Endodermal cell (in vitro differentiated cells): Measurements from ENCODE around the gene LYRM2. TPM values are rescaled to one million over a fixed set of nuclear protein-coding genes. Genes with fewer than 3 reads are reported as not detected.

ENCODE experiments used
- DNase-seq: peaks from one replicate; pipeline ENCODE4 v3.0.0-alpha.2; 2017
- H3K27ac ChIP-seq: 2 replicates; pipeline ENCODE4 v1.5.1; 2013; ENCODE audit warnings: mild to moderate bottlenecking, low read depth, low read length, moderate library complexity
- H3K27me3 ChIP-seq: 2 replicates; pipeline ENCODE4 v1.6.1; 2013; ENCODE audit warnings: mild to moderate bottlenecking, low read length, moderate library complexity; ENCODE audit not compliant: insufficient read depth, control insufficient read depth, poor library complexity, severe bottlenecking
- H3K36me3 ChIP-seq: 2 replicates; pipeline ENCODE4 v1.7.0; 2013; ENCODE audit warnings: mild to moderate bottlenecking, low read length, moderate library complexity; ENCODE audit not compliant: control insufficient read depth, insufficient read depth
- H3K4me1 ChIP-seq: one replicate; pipeline ENCODE4 v1.7.0; 2013; ENCODE audit warnings: low read length; ENCODE audit not compliant: control insufficient read depth, insufficient read depth
- H3K4me3 ChIP-seq: 2 replicates; pipeline ENCODE4 v1.5.1; 2013; ENCODE audit warnings: mild to moderate bottlenecking, low read length, moderate library complexity
- H3K9ac ChIP-seq: 2 replicates; pipeline ENCODE4 v1.6.1; 2013; ENCODE audit warnings: mild to moderate bottlenecking, low read length, moderate library complexity; ENCODE audit not compliant: poor library complexity, severe bottlenecking; ENCODE audit errors: extremely low read depth
- H3K9me3 ChIP-seq: 2 replicates; pipeline ENCODE4 v1.6.1; 2013; ENCODE audit warnings: mild to moderate bottlenecking, low read length, moderate library complexity; ENCODE audit not compliant: control insufficient read depth
- H3K27ac Mint-ChIP-seq: 2 replicates; pipeline ENCODE4 v1.8.0; 2020; ENCODE audit warnings: mixed read lengths
- H3K27me3 Mint-ChIP-seq: 2 replicates; pipeline ENCODE4 v1.8.0; 2021; ENCODE audit warnings: mild to moderate bottlenecking, mixed read lengths; ENCODE audit not compliant: insufficient read depth
- H3K36me3 Mint-ChIP-seq: 2 replicates; pipeline ENCODE4 v1.8.0; 2020; ENCODE audit warnings: low read depth, mixed read lengths
- H3K4me1 Mint-ChIP-seq: 2 replicates; pipeline ENCODE4 v1.8.0; 2020; ENCODE audit warnings: mixed read lengths
- H3K4me3 Mint-ChIP-seq: 2 replicates; pipeline ENCODE4 v1.8.0; 2020; ENCODE audit warnings: mild to moderate bottlenecking, moderate library complexity, mixed read lengths
- H3K9me3 Mint-ChIP-seq: 2 replicates; pipeline ENCODE4 v1.8.0; 2020; ENCODE audit warnings: mild to moderate bottlenecking, mixed read lengths
- CTCF ChIP-seq: fragments of 200-600 bp; sonication (generic); conservative IDR thresholded peaks from 2 replicates; pipeline ENCODE4 v1.5.0; 2021; ENCODE audit warnings: antibody characterized with exemption, mild to moderate bottlenecking
- WGBS, 2 experiments: methylation state at CpG; one replicate each; pipeline versions ENCODE4 v1.1.5 to v1.1.7; 2013; ENCODE audit warnings: missing lambda C conversion rate in 2 of 2, mixed read lengths in 1 of 2; ENCODE audit not compliant: insufficient coverage in 1 of 2, insufficient read length in 1 of 2; 5-methylcytosine and 5-hydroxymethylcytosine counted together
- total RNA-seq, 2 donors: library from RNA; stranded (reverse); fragmentation: NEBNext Ultra II Directional in 1 of 2; extraction: Animal tissue kit (Norgen Biotek cat#: 25700) in 1 of 2; gene quantifications; 2 replicates in 1 of 2; 3 replicates in 1 of 2; pipeline ENCODE4 v1.2.1, GENCODE V29; 2021

The LYRM2 gene
- total RNA-seq, 2 donors from 2014 or later: 20.4 to 21.9 TPM

DNA sequence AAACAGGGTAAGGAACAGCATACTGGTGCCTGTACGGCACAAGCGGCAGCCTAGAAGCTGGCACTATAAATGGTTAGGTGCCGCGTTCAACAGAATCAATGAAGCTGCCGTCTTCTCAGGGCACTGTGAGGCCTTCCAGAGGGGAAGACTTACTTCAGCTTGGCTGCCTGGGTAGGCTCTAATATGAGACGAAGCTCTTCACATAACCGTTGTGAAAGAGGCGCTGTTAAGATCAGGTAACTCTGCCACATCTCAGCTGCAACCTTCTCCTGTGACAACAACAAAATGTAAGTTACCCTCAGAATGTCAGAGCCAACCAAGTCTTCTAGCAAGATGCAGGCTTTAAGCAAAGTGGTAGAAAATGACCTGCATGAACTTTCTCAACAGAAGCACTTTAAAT lies 12.0 kb upstream of the LYRM2 start:
- Histone ChIP-seq H3K36me3 (peaks cover 96% of the 10 kb centered on the region), H3K4me1 (no peaks in the 10 kb centered on the region), H3K9me3 (no peaks in the 10 kb centered on the region), H3K27ac (no peak overlapping the region), H3K27me3 (no peaks in the 10 kb centered on the region), H3K4me3 (no peak overlapping the region), H3K9ac (no peak overlapping the region)
- 90 to 92% methylated on average over 8 of the region's 8 CpGs for WGBS, 2 experiments
- Mint-ChIP-seq H3K27me3 (no peaks in the 10 kb centered on the region), H3K36me3 (peaks cover 87% of the 10 kb centered on the region), H3K9me3 (no peaks in the 10 kb centered on the region), H3K4me1 (no peaks in the 10 kb centered on the region), H3K27ac (no peak overlapping the region), H3K4me3 (no peak overlapping the region)
- DNase-seq: no peak
- no peak for TF ChIP-seq CTCF

GRCh38 chr6:89649682-89650081 lies 11.1 kb upstream of the LYRM2 start:
- Histone ChIP-seq H3K27ac (no peak overlapping the region), H3K4me3 (no peak overlapping the region), H3K9me3 (no peaks in the 10 kb centered on the region), H3K9ac (no peak overlapping the region), H3K36me3 (peaks cover 96% of the 10 kb centered on the region), H3K27me3 (no peaks in the 10 kb centered on the region), H3K4me1 (no peaks in the 10 kb centered on the region)
- Mint-ChIP-seq H3K36me3 (peaks cover 90% of the 10 kb centered on the region), H3K27me3 (no peaks in the 10 kb centered on the region), H3K27ac (no peak overlapping the region), H3K9me3 (no peaks in the 10 kb centered on the region), H3K4me1 (no peaks in the 10 kb centered on the region), H3K4me3 (no peak overlapping the region)
- no peak for TF ChIP-seq CTCF
- WGBS, 2 experiments: 96 to 100% methylated on average over 1 of the region's 1 CpG
- DNase-seq: no peak

- Mint-ChIP-seq H3K36me3 (peaks cover 84% of the 10 kb centered on the region), H3K4me1 (no peaks in the 10 kb centered on the region), H3K27me3 (no peaks in the 10 kb centered on the region), H3K27ac (no peak overlapping the region), H3K9me3 (no peaks in the 10 kb centered on the region), H3K4me3 (no peak overlapping the region)
- WGBS, 2 experiments: 95 to 96% methylated on average over 2 to 4 of the region's 4 CpGs
- peaks cover 84% of the 10 kb centered on the region for H3K36me3 ChIP-seq
- no peak for TF ChIP-seq CTCF
- H3K4me1 ChIP-seq: no peaks in the 10 kb centered on the region
- no peak overlapping the region for H3K9ac ChIP-seq
- no peaks in the 10 kb centered on the region for H3K9me3 ChIP-seq
- DNase-seq: no peak
- no peaks in the 10 kb centered on the region for H3K27me3 ChIP-seq
- H3K27ac ChIP-seq: no peak overlapping the region
- no peak overlapping the region for H3K4me3 ChIP-seq
Observed at GRCh38 chr6:89644864-89645263, 6.3 kb upstream of the LYRM2 start.
